Measurements from ENCODE around the gene DOCK6. TPM values are rescaled to one million over a fixed set of nuclear protein-coding genes. Genes with fewer than 3 reads are reported as not detected.
"Not testable (repeated sequence)": the region's sequence is repeated elsewhere in the genome, so short reads cannot be mapped to it uniquely, and the experiment has no call there.

The DOCK6 gene
- total RNA-seq, 1 donor from 2014 or later = 86.9 TPM

DNA sequence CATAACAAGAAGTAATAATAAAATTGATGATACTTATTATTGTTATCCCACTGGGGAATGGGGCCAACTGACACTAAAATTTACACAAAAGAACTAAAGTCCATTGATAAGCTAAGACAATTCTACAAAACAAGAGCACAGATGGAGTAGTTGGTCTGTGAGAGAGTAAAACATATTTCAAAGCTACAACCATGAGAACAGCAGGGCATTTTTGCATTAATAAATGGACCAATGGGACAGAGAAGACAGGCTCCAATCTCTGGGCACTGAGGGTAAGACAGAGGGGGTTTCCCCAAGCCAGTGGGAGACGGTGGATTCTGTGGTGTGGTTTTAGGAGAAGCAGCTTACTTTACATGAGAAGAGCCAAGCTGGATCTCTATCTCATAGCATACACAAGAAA, 79.3 kb downstream of the DOCK6 start:
- TF ChIP-seq, protein P1, sequence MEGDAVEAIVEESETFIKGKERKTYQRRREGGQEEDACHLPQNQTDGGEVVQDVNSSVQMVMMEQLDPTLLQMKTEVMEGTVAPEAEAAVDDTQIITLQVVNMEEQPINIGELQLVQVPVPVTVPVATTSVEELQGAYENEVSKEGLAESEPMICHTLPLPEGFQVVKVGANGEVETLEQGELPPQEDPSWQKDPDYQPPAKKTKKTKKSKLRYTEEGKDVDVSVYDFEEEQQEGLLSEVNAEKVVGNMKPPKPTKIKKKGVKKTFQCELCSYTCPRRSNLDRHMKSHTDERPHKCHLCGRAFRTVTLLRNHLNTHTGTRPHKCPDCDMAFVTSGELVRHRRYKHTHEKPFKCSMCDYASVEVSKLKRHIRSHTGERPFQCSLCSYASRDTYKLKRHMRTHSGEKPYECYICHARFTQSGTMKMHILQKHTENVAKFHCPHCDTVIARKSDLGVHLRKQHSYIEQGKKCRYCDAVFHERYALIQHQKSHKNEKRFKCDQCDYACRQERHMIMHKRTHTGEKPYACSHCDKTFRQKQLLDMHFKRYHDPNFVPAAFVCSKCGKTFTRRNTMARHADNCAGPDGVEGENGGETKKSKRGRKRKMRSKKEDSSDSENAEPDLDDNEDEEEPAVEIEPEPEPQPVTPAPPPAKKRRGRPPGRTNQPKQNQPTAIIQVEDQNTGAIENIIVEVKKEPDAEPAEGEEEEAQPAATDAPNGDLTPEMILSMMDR (IDR thresholded peaks at IDR 0.05) = no peak
- Mint-ChIP-seq H3K36me3 (ENCODE audit: unreplicated experiment) (peaks cover 52% of the 10 kb centered on the region), H3K4me1 (ENCODE audit: unreplicated experiment) (peaks cover 37% of the 10 kb centered on the region), H3K9me3 (ENCODE audit: unreplicated experiment) (no peaks in the 10 kb centered on the region), H3K27ac (ENCODE audit: unreplicated experiment) (peak overlapping the region; percentile 21), H3K4me3 (ENCODE audit: unreplicated experiment) (no peak overlapping the region), H3K27me3 (ENCODE audit: unreplicated experiment) (no peaks in the 10 kb centered on the region)
- no peak for DNase-seq (ENCODE audit: extremely low spot score, unreplicated experiment)

DNA sequence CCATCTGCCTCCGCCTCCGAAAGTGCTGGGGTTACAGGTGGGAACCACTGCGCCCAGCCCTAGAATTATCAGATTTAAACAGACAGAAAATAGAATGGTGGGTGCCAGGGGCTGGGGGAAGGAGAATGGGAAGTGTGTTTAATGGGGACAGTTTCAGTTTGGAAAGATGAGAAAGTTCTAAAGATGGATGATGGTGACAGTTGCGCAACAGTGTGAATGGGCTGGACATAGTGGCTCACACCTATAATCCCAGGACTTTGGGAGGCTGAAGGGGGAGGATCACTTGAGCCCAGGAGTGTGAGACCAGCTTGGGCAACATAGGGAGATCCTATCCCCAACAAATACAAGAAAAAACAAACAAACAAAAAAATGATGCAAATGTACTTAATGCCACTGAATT, 80.8 kb downstream of the DOCK6 start:
- H3K36me3 Mint-ChIP-seq (ENCODE audit: unreplicated experiment) = peaks cover 42% of the 10 kb centered on the region
- H3K27me3 Mint-ChIP-seq (ENCODE audit: unreplicated experiment) = no peaks in the 10 kb centered on the region
- TF ChIP-seq, protein P1 (IDR thresholded peaks at IDR 0.05) = no peak
- no peaks in the 10 kb centered on the region for H3K9me3 Mint-ChIP-seq (ENCODE audit: unreplicated experiment)
- H3K4me3 Mint-ChIP-seq (ENCODE audit: unreplicated experiment) = no peak overlapping the region
- H3K4me1 Mint-ChIP-seq (ENCODE audit: unreplicated experiment) = peaks cover 24% of the 10 kb centered on the region
- no peak for DNase-seq (ENCODE audit: extremely low spot score, unreplicated experiment)
- H3K27ac Mint-ChIP-seq (ENCODE audit: unreplicated experiment) = peak overlapping the region; percentile 65

DNA sequence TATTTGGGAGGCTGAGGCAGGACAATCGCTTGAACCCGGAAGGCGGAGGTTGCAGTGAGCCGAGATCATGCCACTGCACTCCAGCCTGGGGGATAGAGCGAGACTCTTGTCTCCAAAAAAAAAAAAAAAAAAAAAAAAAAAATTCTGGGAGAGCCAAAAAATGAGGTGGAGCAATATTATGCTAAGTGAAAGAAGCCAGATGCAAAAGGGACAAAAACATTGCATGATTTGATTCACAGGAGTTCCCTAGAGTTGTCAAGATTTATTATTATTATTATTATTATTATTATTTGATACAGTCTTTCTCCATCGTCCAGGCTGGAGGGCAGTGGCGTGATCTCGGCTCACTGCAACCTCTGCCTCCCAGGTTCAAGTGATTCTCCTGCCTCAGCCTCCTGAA, 81.3 kb downstream of the DOCK6 start:
- not testable (repeated sequence) for H3K4me3 Mint-ChIP-seq (ENCODE audit: unreplicated experiment); H3K9me3 Mint-ChIP-seq (ENCODE audit: unreplicated experiment); DNase-seq (ENCODE audit: extremely low spot score, unreplicated experiment); H3K27me3 Mint-ChIP-seq (ENCODE audit: unreplicated experiment)
- Mint-ChIP-seq H3K36me3 (ENCODE audit: unreplicated experiment) (peaks cover 39% of the 10 kb centered on the region), H3K27ac (ENCODE audit: unreplicated experiment) (peak overlapping the region; percentile 65), H3K4me1 (ENCODE audit: unreplicated experiment) (peaks cover 23% of the 10 kb centered on the region)

DNA sequence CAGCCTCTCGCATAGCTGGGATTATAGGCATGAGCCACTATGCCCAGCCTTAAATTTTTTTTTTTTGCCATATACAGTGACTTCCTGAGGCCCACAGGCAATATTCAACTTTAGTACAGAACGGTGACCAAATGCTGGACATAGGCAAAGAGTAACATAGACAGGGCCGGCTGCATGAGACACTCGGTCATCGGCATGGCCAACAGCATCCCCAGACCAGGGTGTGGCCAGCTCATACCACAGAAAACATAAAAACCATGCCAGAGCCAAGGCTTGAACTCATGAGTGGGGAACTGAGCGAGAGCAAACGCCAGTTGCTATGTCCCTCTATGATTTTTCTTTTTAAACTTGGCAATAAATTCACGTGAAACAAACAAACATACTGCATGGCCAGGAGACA, 82.0 kb downstream of the DOCK6 start:
- peaks cover 39% of the 10 kb centered on the region for H3K36me3 Mint-ChIP-seq (ENCODE audit: unreplicated experiment)
- H3K27me3 Mint-ChIP-seq (ENCODE audit: unreplicated experiment) = no peaks in the 10 kb centered on the region
- no peak for DNase-seq (ENCODE audit: extremely low spot score, unreplicated experiment)
- H3K9me3 Mint-ChIP-seq (ENCODE audit: unreplicated experiment) = no peaks in the 10 kb centered on the region
- peak overlapping the region; percentile 61 for H3K27ac Mint-ChIP-seq (ENCODE audit: unreplicated experiment)
- H3K4me1 Mint-ChIP-seq (ENCODE audit: unreplicated experiment) = peaks cover 20% of the 10 kb centered on the region
- no peak overlapping the region for H3K4me3 Mint-ChIP-seq (ENCODE audit: unreplicated experiment)
- TF ChIP-seq, protein P1 (IDR thresholded peaks at IDR 0.05) = no peak

DNA sequence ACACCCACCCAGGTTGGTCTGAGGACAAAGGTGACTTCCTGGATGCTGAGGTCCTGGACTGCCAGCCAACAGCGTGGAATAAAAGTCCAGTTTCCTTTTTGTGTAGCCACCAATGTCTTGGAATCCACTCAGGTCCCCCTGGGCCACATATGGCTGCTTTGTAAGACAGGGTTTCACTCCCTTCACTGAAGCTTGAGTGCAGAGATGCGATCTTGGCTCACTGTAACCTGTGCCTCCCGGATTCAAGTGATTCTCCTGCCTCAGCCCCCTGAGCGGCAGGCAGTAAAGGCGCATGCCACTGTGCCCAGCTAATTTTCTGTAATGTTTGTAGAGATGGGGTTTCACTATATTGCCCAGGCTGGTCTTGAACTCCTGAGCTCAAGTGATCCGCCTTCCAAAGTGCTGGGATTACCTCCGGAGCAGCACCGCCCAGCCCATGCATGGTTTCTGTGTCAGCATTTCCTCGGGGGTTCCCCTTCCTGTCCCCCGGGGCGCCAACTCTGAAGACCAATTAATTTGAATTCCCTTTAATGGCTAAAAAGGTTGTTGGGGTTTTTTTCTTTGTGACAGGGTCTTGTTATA, 82.5 kb downstream of the DOCK6 start:
- no peak for DNase-seq (ENCODE audit: extremely low spot score, unreplicated experiment)
- Mint-ChIP-seq H3K27me3 (ENCODE audit: unreplicated experiment) (no peaks in the 10 kb centered on the region), H3K4me3 (ENCODE audit: unreplicated experiment) (no peak overlapping the region), H3K27ac (ENCODE audit: unreplicated experiment) (peak overlapping the region; percentile 61), H3K4me1 (ENCODE audit: unreplicated experiment) (peaks cover 20% of the 10 kb centered on the region), H3K9me3 (ENCODE audit: unreplicated experiment) (no peaks in the 10 kb centered on the region), H3K36me3 (ENCODE audit: unreplicated experiment) (peaks cover 39% of the 10 kb centered on the region)
- TF ChIP-seq, protein P1 (IDR thresholded peaks at IDR 0.05) = no peak

DNA sequence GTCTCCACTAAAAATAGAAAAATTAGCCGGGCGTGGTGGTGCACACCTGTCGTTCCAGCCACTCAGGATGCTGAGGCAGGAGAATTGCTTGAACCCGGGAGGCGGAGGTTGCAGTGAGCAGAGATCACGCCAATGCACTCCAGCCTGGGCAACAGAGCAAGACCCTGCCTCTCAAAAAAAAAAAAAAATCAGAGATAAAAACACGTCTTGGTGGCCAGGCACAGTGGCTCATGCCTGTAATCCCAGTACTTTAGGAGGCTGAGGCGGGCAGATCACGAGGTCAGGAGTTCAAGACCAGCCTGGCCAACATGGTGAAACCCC, 83.2 kb downstream of the DOCK6 start:
- not testable (repeated sequence) for H3K4me3 Mint-ChIP-seq (ENCODE audit: unreplicated experiment); H3K9me3 Mint-ChIP-seq (ENCODE audit: unreplicated experiment); H3K27me3 Mint-ChIP-seq (ENCODE audit: unreplicated experiment); DNase-seq (ENCODE audit: extremely low spot score, unreplicated experiment)
- Mint-ChIP-seq H3K27ac (ENCODE audit: unreplicated experiment) (peak overlapping the region; percentile 34), H3K36me3 (ENCODE audit: unreplicated experiment) (peaks cover 41% of the 10 kb centered on the region), H3K4me1 (ENCODE audit: unreplicated experiment) (peaks cover 20% of the 10 kb centered on the region)

All from osteocyte (in vitro differentiated cells).